ENCODE results near the gene PDE7B. TPM values are rescaled to one million over a fixed set of nuclear protein-coding genes. Genes with fewer than 3 reads are reported as not detected.

PDE7B gene
- total and polyA plus RNA-seq, 2 of the 4 experiments (the other 2 are of a cell fraction) = 7.8 to 12.4 TPM

GRCh38 chr6:136184738-136185137, 333.2 kb downstream of the PDE7B start:
- no peak for TF ChIP-seq CHD1 (IDR thresholded peaks at IDR 0.05; ENCODE audit: low read depth, low read length)
- no peak for TF ChIP-seq CEBPB (IDR thresholded peaks at IDR 0.05; ENCODE audit: low read depth, low read length)
- no peak for TF ChIP-seq RFX5 (IDR thresholded peaks at IDR 0.05; ENCODE audit: low read depth, low read length)
- TF ChIP-seq MAFK (IDR thresholded peaks at IDR 0.05; ENCODE audit: low read depth, low read length) = no peak
- no peak for TF ChIP-seq MXI1 (IDR thresholded peaks at IDR 0.05; ENCODE audit: borderline replicate concordance, low read depth, low read length)
- TF ChIP-seq MAZ (IDR thresholded peaks at IDR 0.05; ENCODE audit: borderline replicate concordance, low read depth, low read length) = no peak
- TF ChIP-seq, protein P1, sequence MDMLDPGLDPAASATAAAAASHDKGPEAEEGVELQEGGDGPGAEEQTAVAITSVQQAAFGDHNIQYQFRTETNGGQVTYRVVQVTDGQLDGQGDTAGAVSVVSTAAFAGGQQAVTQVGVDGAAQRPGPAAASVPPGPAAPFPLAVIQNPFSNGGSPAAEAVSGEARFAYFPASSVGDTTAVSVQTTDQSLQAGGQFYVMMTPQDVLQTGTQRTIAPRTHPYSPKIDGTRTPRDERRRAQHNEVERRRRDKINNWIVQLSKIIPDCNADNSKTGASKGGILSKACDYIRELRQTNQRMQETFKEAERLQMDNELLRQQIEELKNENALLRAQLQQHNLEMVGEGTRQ (IDR thresholded peaks at IDR 0.05; ENCODE audit: low read depth, low read length) = no peak
- no peak for TF ChIP-seq SMC3 (IDR thresholded peaks at IDR 0.05; ENCODE audit: low read depth, low read length)
- TF ChIP-seq, protein P2, sequence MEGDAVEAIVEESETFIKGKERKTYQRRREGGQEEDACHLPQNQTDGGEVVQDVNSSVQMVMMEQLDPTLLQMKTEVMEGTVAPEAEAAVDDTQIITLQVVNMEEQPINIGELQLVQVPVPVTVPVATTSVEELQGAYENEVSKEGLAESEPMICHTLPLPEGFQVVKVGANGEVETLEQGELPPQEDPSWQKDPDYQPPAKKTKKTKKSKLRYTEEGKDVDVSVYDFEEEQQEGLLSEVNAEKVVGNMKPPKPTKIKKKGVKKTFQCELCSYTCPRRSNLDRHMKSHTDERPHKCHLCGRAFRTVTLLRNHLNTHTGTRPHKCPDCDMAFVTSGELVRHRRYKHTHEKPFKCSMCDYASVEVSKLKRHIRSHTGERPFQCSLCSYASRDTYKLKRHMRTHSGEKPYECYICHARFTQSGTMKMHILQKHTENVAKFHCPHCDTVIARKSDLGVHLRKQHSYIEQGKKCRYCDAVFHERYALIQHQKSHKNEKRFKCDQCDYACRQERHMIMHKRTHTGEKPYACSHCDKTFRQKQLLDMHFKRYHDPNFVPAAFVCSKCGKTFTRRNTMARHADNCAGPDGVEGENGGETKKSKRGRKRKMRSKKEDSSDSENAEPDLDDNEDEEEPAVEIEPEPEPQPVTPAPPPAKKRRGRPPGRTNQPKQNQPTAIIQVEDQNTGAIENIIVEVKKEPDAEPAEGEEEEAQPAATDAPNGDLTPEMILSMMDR (conservative IDR thresholded peaks at IDR 0.05; ENCODE audit: low read depth, low read length) = no peak
- TF ChIP-seq, protein P3, sequence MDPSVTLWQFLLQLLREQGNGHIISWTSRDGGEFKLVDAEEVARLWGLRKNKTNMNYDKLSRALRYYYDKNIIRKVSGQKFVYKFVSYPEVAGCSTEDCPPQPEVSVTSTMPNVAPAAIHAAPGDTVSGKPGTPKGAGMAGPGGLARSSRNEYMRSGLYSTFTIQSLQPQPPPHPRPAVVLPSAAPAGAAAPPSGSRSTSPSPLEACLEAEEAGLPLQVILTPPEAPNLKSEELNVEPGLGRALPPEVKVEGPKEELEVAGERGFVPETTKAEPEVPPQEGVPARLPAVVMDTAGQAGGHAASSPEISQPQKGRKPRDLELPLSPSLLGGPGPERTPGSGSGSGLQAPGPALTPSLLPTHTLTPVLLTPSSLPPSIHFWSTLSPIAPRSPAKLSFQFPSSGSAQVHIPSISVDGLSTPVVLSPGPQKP (IDR thresholded peaks at IDR 0.05; ENCODE audit: borderline replicate concordance, low read depth, low read length) = no peak
- Histone ChIP-seq H2AFZ (replicated peaks; ENCODE audit: low read length, poor library complexity) (no peak overlapping the region), H3K9me3 (ENCODE audit: control insufficient read depth, insufficient read depth, low read length) (no peaks in the 10 kb centered on the region), H4K8ac (ENCODE audit: low read depth in 2 of 2, low read length in 2 of 2) (no peak overlapping the region), H2BK120ac (ENCODE audit: low read depth, low read length) (no peak overlapping the region), H3K23ac (ENCODE audit: low read depth, low read length) (no peak overlapping the region), H2BK5ac (ENCODE audit: low read depth, low read length, poor library complexity, severe bottlenecking) (no peak overlapping the region), H4K20me1 (ENCODE audit: insufficient read depth, low read length) (no peaks in the 10 kb centered on the region), H3K9me1 (ENCODE audit: insufficient read depth, low read length) (peaks cover 5% of the 10 kb centered on the region), H2BK20ac (ENCODE audit: low read depth, low read length) (no peak overlapping the region), H3K4me3 (ENCODE audit: insufficient read depth, low read depth, low read length) (no peak overlapping the region), H2AK9ac (replicated peaks; ENCODE audit: low read depth, low read length, poor library complexity) (no peak overlapping the region), H3K4me2 (ENCODE audit: low read depth, low read length) (no peak overlapping the region), H3K56ac (ENCODE audit: extremely low read depth, insufficient read depth, low read length) (no peak overlapping the region), H3K18ac (ENCODE audit: low read depth, low read length) (no peak overlapping the region), H3K79me1 (ENCODE audit: low read depth in 1 of 2, low read length in 2 of 2) (peaks cover 0 to 7% of the 10 kb centered on the region in 2 experiments; a peak in 1 of 4 replicates), H3K14ac (replicated peaks; ENCODE audit: low read depth, low read length) (no peak overlapping the region), H3K4me1 (ENCODE audit: control insufficient read depth, insufficient read depth, low read length) (no peaks in the 10 kb centered on the region; the same call in 1 of the 2 replicates), H4K91ac (ENCODE audit: insufficient read depth, low read depth, low read length) (no peak overlapping the region), H3K27me3 (ENCODE audit: control insufficient read depth, insufficient read depth, low read length) (no peaks in the 10 kb centered on the region), H3K36me3 (ENCODE audit: control insufficient read depth, insufficient read depth, low read length) (peaks cover 55% of the 10 kb centered on the region), H2BK15ac (ENCODE audit: low read depth, low read length) (no peak overlapping the region), H3K27ac (ENCODE audit: insufficient read depth, low read length) (no peak overlapping the region), H3K4ac (ENCODE audit: low read depth, low read length) (no peak overlapping the region), H2AK5ac (ENCODE audit: low read depth, low read length) (no peak overlapping the region), H3K9ac (ENCODE audit: low read depth, low read length) (no peak overlapping the region), H4K5ac (ENCODE audit: low read depth, low read length) (no peak overlapping the region)
- ChIA-PET CTCF (interaction anchor here (0.6 kb wide), 1 partner anchor 145 kb away, joined by 3 read pairs; no protein-coding TSS in a partner anchor), POLR2A (ENCODE audit: unreplicated experiment) (no interaction called here)
- intact Hi-C loops (cut with micrococcal nuclease) = no loop called here
- in situ Hi-C loops (cut with MboI; ENCODE audit: low sequenced_read_pairs) = no loop called here
- no peak for ATAC-seq (ENCODE audit: low read depth)
- dilution Hi-C loops (cut with HindIII; ENCODE audit: low sequenced_read_pairs, unreplicated experiment) = no loop called here
- BruUV-seq (replicated peaks) = no TSS peak
- DNase-seq = no peak
- no CpG with 5 or more reads among the region's 1 CpG for WGBS, 2 experiments (ENCODE audit: extremely low coverage in 2 of 2, insufficient read length in 1 of 2)
